T-helper 1 cell treated with Interleukin-12 subunit alpha and Interleukin-12 subunit beta and Interleukin-4 antibody, amounts not matched to agents 30 μg/mL and 1 μg/mL, for 36 hours (primary cell): Measurements from ENCODE around the gene PLEKHA3.

Source experiments
- H3K27ac Mint-ChIP-seq: one replicate; pipeline ENCODE4 v1.8.0; 2021; ENCODE audit warnings: mild to moderate bottlenecking, mixed read lengths
- H3K27me3 Mint-ChIP-seq: one replicate; pipeline ENCODE4 v1.8.0; 2021; ENCODE audit warnings: low read depth, mixed read lengths
- H3K36me3 Mint-ChIP-seq: one replicate; pipeline ENCODE4 v1.8.0; 2021; ENCODE audit warnings: low read depth, mixed read lengths
- H3K4me1 Mint-ChIP-seq: one replicate; pipeline ENCODE4 v1.8.0; 2021; ENCODE audit warnings: low read depth, mixed read lengths
- H3K4me3 Mint-ChIP-seq: one replicate; pipeline ENCODE4 v1.8.0; 2021; ENCODE audit warnings: mild to moderate bottlenecking, moderate library complexity, mixed read lengths
- H3K9me3 Mint-ChIP-seq: one replicate; pipeline ENCODE4 v1.8.0; 2021; ENCODE audit warnings: mixed read lengths

Gene PLEKHA3

DNA sequence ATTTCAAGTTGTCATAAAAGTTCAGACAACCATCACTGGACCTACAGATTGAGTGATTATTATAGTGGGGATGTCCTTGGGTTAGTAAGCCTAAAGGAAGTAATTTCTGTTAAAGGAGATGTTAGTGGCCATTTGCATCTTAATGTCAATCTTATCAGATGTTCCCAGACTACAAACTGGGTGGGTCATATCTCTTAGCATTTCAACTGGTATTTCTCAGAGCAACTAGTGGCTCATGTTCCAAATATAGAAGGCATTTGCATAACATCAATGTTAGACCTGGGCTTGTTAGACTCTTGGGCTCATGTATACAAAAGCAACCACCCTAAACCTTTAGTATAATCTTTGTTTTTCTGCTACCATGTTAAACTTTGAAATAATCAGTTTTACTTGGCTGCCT is 17.9 kb downstream of the PLEKHA3 start:
- Mint-ChIP-seq H3K4me3 (no peak overlapping the region), H3K36me3 (peaks cover 53% of the 10 kb centered on the region), H3K9me3 (no peaks in the 10 kb centered on the region), H3K4me1 (peaks cover 3% of the 10 kb centered on the region), H3K27me3 (no peaks in the 10 kb centered on the region), H3K27ac (no peak overlapping the region)

DNA sequence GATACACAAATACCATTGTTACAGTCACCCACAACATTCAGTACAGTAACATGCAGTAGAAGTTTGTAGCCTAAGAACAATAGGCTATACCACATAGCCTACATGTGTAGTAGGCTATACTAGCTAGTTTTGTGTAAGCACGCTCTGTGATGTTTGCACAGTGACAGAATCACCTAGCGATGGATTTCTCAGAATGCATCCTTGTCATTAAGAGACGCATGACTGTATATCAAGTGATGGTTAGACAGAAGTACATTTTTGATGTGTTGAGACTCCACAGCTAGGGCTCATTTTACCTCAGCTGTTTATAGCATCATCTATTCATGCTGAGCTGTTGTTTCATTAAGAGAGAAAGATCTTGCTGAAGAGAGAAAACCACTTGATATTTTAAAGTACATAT is 19.4 kb downstream of the PLEKHA3 start:
- Mint-ChIP-seq H3K36me3 (peaks cover 47% of the 10 kb centered on the region), H3K4me1 (peaks cover 3% of the 10 kb centered on the region), H3K9me3 (no peaks in the 10 kb centered on the region), H3K4me3 (no peak overlapping the region), H3K27me3 (no peaks in the 10 kb centered on the region), H3K27ac (no peak overlapping the region)

DNA sequence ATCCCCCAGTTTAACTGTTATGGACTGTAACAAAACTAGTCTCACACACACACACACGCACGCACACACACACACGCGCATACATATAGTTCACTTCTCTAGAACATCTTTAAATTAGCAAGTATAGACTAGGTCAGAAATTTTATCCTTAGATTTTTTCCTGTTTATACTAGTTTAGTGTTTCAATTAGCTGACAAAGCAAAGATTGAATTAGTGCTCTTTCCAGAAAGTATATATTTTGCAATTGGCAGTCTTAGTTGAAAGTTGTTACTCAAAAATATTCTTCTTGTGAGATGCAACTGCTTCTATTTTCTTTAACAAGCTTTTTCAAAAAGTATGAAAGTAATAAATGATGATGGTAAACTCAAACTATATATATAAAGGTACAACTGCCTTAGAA is 22.5 kb downstream of the PLEKHA3 start:
- Mint-ChIP-seq H3K27ac (no peak overlapping the region), H3K9me3 (no peaks in the 10 kb centered on the region), H3K36me3 (peaks cover 30% of the 10 kb centered on the region), H3K4me3 (no peak overlapping the region), H3K4me1 (peaks cover 11% of the 10 kb centered on the region), H3K27me3 (no peaks in the 10 kb centered on the region)

DNA sequence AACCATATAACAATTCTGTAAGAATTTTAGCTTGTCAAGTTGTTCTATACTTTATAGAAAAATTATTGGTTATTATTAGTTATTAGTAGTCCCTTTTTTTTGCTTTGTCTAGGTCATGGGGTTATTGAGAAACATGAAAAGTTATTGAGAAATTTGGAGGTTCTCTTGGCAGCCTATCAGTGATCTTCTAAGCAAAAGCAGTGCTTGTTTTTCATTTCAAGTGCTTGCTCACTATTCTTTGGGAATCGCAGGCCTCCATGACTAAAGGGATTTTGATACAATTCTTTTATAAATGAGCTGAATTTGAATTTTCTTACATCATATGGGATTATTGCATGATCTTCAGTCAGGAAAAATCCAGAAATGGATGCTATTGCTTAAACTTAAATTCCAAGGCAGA is 25.8 kb downstream of the PLEKHA3 start:
- H3K27ac Mint-ChIP-seq, result no peak overlapping the region
- H3K4me1 Mint-ChIP-seq, result peaks cover 19% of the 10 kb centered on the region
- no peaks in the 10 kb centered on the region for H3K27me3 Mint-ChIP-seq
- H3K4me3 Mint-ChIP-seq, result no peak overlapping the region
- peaks cover 21% of the 10 kb centered on the region for H3K36me3 Mint-ChIP-seq
- no peaks in the 10 kb centered on the region for H3K9me3 Mint-ChIP-seq

DNA sequence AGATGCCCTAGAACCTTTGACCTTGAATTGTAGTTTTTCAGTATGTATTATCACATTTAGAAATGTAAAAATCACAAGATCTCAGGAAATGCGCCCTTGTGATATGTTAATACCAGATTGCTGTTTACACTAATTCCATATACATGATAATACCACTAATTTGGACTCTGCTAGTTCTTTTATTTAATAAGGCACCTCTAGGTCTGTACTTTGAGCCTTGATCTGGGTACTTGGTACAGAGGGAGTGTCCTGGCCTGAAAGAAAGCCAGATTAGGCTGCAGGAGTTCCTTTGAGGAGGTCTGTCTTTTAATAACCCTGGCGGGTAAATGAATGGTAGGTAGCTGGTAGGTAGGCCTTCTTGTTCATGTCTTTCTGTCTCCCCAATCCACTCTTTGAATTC is 26.3 kb downstream of the PLEKHA3 start:
- Mint-ChIP-seq H3K27me3 (no peaks in the 10 kb centered on the region), H3K27ac (no peak overlapping the region), H3K36me3 (peaks cover 20% of the 10 kb centered on the region)

DNA sequence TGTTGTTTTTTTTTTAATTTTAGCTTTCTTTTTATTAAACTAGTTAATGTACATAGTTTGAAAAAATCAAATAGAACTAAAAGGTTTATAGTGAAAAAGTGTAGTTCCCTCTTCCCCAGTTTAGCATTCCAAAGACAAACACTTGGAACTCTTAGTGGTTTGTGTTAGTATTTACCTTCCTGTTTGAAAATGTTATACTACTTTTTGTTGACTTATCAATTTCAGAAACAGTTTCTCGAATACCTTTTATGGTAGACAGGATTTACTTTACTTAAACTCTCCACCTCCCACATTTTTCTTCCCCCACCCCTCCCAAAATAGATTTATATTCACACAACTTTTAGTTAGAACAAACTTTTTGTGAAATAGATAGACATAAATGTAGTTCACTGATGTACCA is 26.7 kb downstream of the PLEKHA3 start:
- Mint-ChIP-seq H3K9me3 (no peaks in the 10 kb centered on the region), H3K27ac (no peak overlapping the region), H3K4me1 (peaks cover 19% of the 10 kb centered on the region), H3K4me3 (no peak overlapping the region), H3K27me3 (no peaks in the 10 kb centered on the region), H3K36me3 (peaks cover 19% of the 10 kb centered on the region)

More for the DNA sequence above, 26.3 kb downstream of the PLEKHA3 start:
- no peaks in the 10 kb centered on the region for H3K9me3 Mint-ChIP-seq
- H3K4me3 Mint-ChIP-seq, result no peak overlapping the region
- H3K4me1 Mint-ChIP-seq, result peaks cover 19% of the 10 kb centered on the region

DNA sequence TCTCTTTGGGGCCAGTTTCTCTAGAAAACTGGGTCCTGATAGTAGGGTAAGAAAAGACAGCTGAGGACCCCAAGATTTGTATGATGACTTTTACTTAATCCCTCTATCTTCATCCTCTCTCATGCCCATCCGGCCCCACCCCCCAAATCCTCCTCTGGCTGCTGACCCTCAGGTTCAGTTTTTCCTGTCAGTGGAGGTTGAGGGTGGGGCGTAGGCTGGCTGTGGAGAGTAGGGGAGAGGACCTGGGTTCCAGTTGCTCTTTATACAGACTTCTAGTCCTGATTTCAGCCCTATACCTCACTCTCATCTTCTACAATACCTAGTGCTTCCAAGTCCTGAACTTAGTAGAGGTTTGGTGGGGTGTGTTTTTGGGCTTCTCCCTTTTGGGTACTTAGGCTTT is 28.4 kb downstream of the PLEKHA3 start:
- Mint-ChIP-seq H3K9me3 (no peaks in the 10 kb centered on the region), H3K4me1 (peaks cover 24% of the 10 kb centered on the region), H3K27ac (no peak overlapping the region), H3K36me3 (peaks cover 22% of the 10 kb centered on the region), H3K4me3 (no peak overlapping the region), H3K27me3 (no peaks in the 10 kb centered on the region)

DNA sequence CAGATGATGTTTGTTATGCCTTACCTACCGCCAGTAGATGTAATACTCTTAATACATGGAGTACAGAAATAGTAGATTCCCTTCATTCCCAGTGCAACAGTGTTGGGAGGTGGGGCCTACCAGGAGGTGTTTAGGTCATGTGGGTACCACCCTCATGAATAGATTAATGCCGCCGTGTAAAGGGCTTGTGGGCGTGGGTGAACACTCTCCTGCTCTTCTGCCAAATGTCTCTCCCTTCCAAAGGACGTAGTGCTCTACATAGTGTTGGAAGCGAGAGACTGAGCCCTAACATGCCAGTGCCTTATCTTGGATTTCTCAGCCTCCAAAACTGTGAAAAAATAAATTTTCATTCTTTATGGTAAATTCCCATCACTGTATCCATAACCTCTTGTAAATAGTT is 30.1 kb downstream of the PLEKHA3 start:
- Mint-ChIP-seq H3K4me1 (peaks cover 38% of the 10 kb centered on the region), H3K36me3 (peaks cover 23% of the 10 kb centered on the region), H3K4me3 (no peak overlapping the region), H3K9me3 (no peaks in the 10 kb centered on the region), H3K27me3 (no peaks in the 10 kb centered on the region), H3K27ac (no peak overlapping the region)

DNA sequence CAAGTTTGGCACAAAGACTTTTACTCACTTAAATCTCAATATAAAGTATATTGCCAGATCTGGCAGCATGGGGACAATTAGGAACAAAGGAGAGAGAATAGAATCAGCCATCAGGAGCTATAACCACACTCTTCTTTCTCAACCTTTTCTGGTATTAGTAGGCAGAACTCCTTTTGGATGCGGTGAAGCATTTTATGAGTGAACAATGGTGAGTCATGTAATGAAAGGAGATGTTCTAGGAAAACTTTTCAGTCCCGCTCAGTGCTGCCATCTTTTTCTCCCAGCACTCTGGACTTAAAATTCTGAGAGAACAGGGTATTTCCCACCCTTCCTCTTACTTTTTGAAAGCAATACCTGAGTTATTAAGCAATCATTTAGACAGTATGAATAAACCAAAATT is 32.2 kb downstream of the PLEKHA3 start:
- Mint-ChIP-seq H3K36me3 (peaks cover 20% of the 10 kb centered on the region), H3K27me3 (no peaks in the 10 kb centered on the region), H3K4me1 (peaks cover 29% of the 10 kb centered on the region), H3K9me3 (no peaks in the 10 kb centered on the region), H3K27ac (no peak overlapping the region), H3K4me3 (no peak overlapping the region)

DNA sequence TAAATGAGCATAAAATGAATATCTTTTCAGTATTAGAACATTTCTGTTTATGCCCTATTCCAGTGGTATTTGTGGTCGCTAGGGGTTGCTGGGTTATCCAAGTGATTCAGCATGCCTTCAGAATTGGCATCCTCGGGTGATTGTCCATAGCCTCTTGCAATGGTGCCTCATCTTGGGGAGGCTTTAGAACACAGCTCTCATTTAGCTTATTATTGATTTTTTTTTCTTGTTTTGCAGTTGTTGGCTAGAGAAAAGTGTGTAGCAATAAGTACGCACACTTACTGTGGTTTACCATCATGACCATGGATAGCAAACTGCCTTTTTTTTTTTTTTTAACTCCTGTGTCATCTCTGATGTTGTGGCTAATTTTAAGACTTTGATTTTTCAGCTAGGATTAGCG is 33.6 kb downstream of the PLEKHA3 start:
- no peaks in the 10 kb centered on the region for H3K9me3 Mint-ChIP-seq

DNA sequence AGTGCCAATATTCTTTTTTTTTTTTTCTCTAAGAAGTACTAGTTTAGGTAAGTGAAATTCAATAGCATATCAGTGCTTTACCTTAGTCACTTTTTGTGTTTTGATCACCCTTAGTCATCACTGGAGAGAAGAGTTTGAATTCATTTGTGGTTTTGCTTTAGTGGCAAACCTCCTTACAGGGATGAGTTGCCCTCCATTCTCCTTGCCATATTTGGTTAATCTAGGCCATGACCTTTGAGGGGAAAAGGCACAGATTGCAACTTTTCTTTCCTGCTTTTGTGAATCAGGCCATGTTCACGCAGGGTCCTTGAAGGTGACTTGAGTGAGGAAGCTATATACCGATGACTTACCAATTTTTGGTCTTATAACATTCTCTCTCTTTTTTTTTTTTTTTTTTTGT is 34.4 kb downstream of the PLEKHA3 start:
- peaks cover 19% of the 10 kb centered on the region for H3K4me1 Mint-ChIP-seq
- peak overlapping the region; percentile 1 for H3K27ac Mint-ChIP-seq
- peak overlapping the region; percentile 25 for H3K4me3 Mint-ChIP-seq
- no peaks in the 10 kb centered on the region for H3K27me3 Mint-ChIP-seq
- H3K36me3 Mint-ChIP-seq, result peaks cover 17% of the 10 kb centered on the region
- H3K9me3 Mint-ChIP-seq, result no peaks in the 10 kb centered on the region

More for the DNA sequence above, 33.6 kb downstream of the PLEKHA3 start:
- Mint-ChIP-seq H3K27me3 (no peaks in the 10 kb centered on the region), H3K27ac (no peak overlapping the region), H3K4me1 (peaks cover 20% of the 10 kb centered on the region), H3K36me3 (peaks cover 20% of the 10 kb centered on the region), H3K4me3 (no peak overlapping the region)

DNA sequence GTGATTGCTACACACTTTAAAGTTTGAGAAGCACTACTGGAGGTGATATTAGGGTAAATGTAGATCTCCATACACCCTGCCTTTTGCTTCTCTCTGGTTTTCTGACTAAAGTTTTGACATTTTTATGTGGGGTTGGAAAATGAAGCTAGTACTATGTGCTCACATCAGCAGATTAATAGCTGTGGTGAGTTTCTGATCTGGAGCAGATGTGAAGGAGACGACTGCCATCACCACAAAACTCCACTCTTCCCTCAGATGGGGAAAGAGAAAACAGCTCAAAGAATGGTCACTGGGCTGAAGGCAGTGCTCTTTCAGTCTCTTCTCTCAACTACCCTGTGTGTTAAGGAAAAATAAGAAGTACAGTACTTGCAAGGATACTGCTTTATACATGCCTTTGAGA is 37.2 kb downstream of the PLEKHA3 start:
- H3K36me3 Mint-ChIP-seq, result peaks cover 14% of the 10 kb centered on the region

DNA sequence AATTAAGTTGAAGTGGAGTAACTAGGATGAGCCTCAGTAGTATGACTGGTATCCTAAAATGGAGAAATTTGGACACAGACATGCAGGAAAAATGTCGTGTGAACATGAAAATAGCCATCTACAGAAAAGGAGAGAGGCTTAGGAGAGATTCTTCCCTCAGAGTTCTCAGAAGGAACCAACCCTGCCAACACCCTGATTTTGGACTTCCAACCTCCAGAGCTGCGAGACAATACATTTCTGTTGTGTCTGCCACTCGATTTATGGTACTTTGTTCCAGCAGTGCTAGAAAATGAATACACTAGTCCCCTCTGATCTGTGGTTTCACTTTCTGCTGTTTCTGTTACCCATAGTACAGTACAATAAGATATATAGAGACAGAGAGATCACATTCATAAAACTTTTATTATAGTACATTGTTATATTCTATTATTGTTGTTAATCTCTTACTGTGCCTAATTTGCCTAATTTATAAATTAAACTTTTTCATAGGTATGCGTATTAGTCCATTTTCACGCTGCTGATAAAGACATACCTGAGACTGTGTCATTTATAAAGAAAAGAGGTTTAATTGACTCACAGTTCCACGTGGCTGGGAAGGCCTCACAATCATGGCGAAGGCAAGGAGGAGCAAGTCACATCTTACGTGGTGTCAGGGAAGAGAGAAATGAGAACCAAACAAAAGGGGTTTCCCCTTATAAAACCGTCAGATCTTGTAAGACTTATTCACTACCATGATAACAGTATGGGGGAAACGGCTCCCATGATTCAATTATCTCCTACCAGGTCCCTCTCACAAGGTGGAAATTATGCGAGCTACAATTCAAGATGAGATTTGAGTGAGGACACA is 41.3 kb downstream of the PLEKHA3 start:
- H3K27me3 Mint-ChIP-seq, result no peaks in the 10 kb centered on the region
- H3K36me3 Mint-ChIP-seq, result peaks cover 15% of the 10 kb centered on the region
- H3K4me3 Mint-ChIP-seq, result peak overlapping the region; percentile 14
- peak overlapping the region; percentile 62 for H3K27ac Mint-ChIP-seq
- peaks cover 4% of the 10 kb centered on the region for H3K9me3 Mint-ChIP-seq
- H3K4me1 Mint-ChIP-seq, result peaks cover 38% of the 10 kb centered on the region

More for the DNA sequence above, 37.2 kb downstream of the PLEKHA3 start:
- H3K4me3 Mint-ChIP-seq, result no peak overlapping the region
- peaks cover 4% of the 10 kb centered on the region for H3K9me3 Mint-ChIP-seq
- no peaks in the 10 kb centered on the region for H3K27me3 Mint-ChIP-seq
- no peak overlapping the region for H3K27ac Mint-ChIP-seq
- H3K4me1 Mint-ChIP-seq, result peaks cover 30% of the 10 kb centered on the region

DNA sequence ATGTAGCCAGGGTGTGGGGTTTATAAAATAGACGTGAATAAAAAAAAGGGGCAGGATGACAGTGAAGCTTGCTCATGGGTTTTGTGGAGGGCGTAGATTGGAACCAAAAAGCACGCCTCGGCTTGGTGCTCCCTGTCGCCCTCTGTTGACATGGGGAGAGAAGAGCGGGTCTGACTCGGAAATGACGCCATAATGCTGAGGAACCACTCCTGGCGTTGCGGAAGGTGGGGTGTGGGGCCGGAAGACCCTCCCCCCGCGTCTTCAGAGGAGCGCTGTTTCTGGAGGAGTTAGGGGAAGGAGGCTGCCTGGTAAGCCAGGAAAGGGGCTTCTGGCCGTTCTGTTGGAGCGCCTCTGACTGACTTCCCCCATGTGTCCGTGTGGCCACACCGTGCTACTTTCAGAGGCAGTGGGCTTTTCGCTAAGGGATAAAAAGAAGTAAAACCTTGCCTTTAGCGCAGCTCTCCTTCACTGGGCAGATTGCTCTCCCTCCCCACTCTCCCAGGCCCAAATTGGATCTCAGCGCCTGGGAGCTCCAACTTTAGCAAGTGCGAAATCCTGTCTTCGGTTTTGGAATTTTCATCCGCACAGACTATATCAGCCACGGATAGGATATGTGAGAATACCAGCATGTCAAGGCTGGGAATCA is 42.8 kb downstream of the PLEKHA3 start:
- peaks cover 4% of the 10 kb centered on the region for H3K9me3 Mint-ChIP-seq
- no peaks in the 10 kb centered on the region for H3K27me3 Mint-ChIP-seq
- peak overlapping the region; percentile 94 for H3K4me3 Mint-ChIP-seq
- peak overlapping the region; percentile 84 for H3K27ac Mint-ChIP-seq
- H3K4me1 Mint-ChIP-seq, result peaks cover 46% of the 10 kb centered on the region
- H3K36me3 Mint-ChIP-seq, result peaks cover 19% of the 10 kb centered on the region

DNA sequence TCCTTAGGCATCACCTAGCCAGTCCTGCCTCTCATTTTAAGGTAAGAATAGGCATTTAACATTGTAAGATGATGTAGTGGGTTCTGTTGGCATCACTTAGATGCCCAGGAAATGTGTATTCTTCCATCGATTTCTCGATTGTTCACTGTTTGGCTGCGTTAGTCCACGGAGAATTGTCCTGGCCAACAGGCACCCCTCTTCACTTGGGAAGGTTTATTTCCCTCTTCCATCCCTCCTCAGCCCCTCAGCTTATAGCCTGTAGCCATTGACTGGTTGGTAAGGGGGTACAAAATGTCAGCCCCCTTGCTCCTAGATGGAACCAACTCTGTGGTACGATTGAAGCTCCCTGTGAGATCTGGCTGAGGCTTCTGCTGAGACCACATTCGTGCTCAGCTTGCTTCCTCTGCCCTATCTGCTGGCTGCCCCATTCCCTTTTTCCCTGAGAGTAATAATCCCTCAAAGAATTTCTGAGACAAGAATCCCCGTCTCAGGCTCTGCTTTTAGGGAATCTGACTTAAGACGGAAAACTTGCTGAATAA is 43.4 kb downstream of the PLEKHA3 start:
- Mint-ChIP-seq H3K27me3 (no peaks in the 10 kb centered on the region), H3K27ac (peak overlapping the region; percentile 84), H3K9me3 (peaks cover 4% of the 10 kb centered on the region), H3K36me3 (peaks cover 19% of the 10 kb centered on the region), H3K4me1 (peaks cover 48% of the 10 kb centered on the region), H3K4me3 (peak overlapping the region; percentile 94)
